ENCODE data around the gene RGS16.

GRCh38 chr1:182564406-182565004 is 39.7 kb downstream of the RGS16 start:
- no peak for TF ChIP-seq EZH2 (IDR thresholded peaks at IDR 0.05; ENCODE audit: insufficient read depth, poor library complexity, severe bottlenecking)
- no peak for TF ChIP-seq EZH2phosphoT487 (IDR thresholded peaks at IDR 0.05; ENCODE audit: insufficient read depth, low read depth)
